ENCODE results near the gene JAM3.

JAM3 gene

DNA sequence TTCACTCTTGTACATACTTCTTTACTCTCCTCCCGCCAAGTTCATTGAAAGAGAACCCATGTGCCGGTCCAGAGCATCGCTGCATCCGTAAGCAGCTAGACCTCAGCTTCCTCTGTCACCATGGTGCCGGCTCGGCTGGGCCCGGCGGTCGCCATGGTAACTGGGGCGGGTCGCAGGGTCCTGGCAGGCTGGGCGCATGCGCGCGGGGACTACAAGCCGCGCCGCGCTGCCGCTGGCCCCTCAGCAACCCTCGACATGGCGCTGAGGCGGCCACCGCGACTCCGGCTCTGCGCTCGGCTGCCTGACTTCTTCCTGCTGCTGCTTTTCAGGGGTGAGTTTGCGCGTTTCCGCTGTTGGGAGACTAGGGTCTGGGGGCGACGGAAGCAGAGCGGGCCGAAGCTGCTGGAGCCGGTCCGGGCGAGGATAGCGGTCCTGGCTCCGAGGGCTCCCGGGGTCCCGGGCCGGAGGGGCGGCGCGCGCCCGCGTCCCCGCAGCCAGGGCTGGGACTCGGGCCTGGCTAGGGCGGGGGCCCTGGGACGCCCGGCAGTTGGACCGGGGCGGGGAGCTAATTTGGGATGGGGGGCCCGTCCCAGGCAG, at the start of gene JAM3:
TSS of gene JAM3 (plus strand) at position 244 of the 597 bp plus-strand sequence. CDS start at position 256, 12 bp downstream.
- DNase-seq (ENCODE audit: low spot score): peak; percentile 100

DNA sequence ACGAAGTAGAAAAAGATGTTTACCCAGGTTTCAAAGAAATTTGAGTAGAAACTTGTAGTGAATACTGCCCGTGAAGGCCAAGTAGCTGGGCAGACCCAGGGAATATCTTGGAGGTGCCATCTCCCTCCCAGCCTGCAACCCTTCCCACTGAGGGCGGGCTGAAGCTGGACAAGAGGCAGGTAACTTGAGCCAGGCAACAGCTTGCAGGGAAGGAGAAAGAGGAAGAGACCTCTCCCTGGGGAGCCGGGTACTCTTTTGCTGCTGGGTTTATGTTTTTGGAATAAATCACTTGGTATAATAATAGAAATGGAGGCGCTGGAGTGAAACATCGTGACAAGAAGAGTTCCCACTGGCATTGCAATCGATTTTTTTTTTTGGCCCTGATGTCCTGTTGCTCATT, 49.4 kb upstream of the JAM3 start:
- no peak for DNase-seq (ENCODE audit: low spot score)

DNA sequence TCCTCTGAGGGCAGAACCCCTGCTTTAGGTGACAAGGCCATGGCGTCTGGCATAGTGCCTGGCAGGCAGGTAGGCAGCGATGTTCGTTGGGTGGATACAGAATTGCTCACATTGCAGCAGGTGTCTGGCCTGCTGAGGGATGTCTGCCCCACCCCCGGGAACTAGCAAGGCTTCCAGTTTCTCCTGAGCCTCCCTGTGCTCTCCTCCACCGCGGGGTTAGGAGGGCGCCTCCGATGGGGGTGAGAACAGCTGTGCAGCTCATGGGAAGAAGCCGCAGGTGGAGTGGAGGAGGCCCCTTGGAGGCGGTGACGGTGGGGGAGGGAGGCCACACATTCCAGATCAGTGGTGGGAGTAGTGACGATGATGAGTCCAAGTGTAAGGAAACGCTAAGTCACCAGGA, 48.3 kb upstream of the JAM3 start:
- DNase-seq (ENCODE audit: low spot score): no peak

DNA sequence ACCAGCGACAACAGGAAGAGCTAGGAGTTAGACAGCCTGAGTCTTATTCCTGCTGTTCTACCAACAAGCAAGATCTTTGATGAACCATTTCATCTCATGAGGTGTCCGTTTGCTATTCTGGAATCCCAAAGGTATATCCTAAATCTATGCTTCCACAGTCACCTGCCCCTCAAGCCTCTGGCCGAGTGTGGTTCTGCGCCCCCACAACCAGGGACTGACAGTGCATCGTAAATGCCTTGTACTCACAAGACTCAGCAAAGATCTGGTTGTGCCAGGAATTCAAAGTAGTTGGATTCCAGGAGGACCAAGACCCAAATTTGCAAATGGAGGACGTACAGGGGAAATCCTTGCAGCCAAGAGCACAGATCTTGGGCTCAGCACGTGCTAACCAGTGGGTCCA, 47.5 kb upstream of the JAM3 start:
- no peak for DNase-seq (ENCODE audit: low spot score)

DNA sequence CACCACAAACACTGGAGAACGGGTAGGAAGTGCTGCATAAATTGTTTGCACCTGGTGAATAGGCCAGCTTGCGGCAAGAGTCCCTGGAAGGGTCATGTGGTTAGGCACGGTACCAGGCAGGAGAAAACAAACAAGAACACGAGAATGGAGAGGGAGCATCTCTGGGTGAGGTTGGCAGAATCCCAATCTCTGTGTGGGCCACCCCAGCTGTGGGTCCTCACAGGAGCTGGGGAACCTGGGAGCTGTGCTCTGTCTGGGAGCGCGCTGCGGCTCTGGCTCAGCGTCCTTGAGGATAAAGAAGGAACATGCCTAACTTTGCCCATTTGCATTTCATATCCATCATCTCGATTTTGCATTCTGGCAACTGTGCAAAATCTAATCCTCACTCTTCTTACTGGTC, 46.1 kb upstream of the JAM3 start:
- DNase-seq (ENCODE audit: low spot score): no peak

DNA sequence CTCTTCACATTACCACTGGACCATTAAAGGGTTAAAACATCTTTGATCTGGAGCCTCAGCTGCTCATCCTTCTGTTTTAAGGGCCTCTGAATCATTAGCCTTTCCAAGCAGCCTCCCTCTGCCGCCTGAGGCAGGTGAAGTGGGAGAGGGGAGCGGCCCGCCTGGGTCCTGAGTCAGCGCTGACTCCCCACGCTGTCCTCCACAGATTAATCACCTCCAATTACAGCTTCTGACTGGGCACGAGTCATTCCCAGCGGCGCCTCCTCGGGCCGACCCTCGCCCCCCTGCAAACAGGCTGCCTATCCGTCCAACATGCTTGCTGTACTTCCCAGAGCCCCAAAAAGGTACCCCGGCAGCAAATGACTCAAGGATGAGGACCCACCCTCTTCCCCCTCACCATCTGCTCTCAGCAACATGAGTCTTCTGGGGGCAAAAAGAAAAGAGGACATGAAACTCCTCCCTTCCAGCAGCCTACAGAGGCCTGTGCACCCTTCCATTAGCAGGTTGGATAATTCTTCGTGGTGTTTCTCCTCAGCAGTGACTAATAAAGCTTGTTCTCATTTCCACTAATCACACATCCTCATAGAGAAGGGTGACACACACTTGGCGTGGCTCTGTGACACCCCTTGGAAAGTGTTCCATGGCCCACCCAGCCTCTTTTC, 44.3 kb upstream of the JAM3 start:
- peak; percentile 68 for DNase-seq (ENCODE audit: low spot score)

DNA sequence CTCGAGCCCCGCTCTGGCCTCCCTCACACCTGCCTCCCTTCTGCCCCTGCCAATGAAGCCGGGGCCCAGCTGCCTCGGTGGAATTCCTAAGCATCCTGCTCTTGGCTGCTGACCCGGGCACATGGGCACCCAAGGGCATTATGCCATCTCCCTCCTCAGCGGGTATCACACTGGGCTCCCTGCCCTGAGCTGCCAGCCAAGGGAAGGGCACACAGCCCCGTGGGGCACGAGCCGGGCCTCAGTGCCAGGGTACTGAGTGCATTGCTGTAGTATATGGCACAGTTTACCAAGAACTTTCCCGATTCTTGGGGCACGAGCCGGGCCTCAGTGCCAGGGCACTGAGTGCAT, 43.8 kb upstream of the JAM3 start:
- no peak for DNase-seq (ENCODE audit: low spot score)

DNA sequence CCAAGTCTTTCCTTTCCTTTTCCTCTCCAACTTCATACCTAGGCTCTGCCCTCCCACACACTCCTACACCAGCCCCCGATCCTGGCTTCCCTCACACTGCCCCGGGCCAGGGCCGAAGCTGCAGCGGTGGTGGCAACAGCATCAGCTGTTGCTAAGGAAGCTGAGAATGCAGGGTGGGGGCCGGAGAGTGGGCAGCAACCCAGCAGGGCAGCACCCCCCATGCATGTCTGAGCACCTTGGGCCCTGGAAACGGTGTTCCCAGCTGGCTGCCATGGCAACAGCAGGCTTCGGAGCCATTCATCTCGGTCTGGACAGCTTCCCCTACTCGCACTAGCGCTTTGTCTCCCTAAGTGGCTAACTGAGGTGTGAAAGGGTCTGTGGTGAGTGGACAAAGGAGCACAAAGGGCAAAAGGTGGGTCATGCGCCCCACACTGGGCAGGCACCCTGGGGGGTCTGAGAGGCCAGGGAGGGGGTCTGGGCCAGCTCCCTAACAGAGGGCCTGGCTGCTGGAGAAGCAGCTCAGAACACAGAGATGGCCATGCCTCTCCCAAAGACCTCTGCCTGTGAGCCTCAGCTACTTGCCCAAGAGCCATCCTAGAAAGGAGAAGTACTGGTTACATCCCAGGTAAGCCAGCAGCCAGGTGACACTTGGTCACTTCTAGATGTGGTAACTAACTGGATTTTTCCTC, 42.1 kb upstream of the JAM3 start:
- DNase-seq (ENCODE audit: low spot score): no peak

DNA sequence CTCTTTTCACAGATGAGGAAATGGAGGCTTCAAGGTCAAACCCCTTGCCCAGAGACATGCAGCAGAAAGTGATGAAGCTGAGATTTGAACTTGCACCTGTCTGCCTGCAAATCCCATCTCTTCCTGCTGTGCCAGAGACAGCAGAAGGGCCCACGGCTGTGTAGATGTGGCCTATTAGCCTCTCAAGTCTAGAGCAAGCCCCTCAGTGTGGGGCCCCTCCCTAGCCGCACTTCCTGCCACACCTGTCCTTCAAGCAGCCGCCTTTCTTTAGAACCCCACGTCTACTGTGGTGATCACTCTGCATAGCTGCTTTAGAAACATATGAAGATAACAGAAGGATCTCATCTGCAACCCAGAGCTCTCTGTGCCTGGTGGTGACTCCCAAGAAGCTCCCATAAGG, 41.2 kb upstream of the JAM3 start:
- DNase-seq (ENCODE audit: low spot score): no peak

DNA sequence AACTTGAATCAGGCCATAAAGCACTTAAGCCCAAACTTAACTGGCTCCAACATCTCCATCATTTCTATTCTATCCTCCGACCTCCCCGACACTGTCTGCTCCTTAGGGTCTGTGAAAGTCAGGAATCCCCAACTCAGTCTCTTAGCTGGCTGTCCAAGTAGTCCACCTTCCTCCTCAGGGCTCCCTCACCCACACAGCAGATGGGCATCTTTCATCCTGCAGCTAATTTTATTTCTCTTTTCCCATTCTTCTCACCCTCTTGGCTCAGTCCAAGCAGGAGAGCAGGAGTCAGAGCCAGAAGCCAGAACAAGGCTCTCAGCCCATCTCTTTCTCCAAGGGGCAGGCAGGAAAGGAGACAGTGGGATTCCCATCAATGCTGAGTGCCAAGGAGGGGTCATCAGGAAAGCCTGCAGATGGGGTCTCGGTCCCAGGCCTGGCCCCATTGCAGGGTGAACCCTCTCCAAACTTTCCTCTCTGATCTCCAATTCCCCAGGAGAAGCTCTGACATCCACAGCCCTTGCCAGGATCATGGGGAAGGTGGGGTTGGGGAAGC, 40.4 kb upstream of the JAM3 start:
- DNase-seq (ENCODE audit: low spot score): no peak

DNA sequence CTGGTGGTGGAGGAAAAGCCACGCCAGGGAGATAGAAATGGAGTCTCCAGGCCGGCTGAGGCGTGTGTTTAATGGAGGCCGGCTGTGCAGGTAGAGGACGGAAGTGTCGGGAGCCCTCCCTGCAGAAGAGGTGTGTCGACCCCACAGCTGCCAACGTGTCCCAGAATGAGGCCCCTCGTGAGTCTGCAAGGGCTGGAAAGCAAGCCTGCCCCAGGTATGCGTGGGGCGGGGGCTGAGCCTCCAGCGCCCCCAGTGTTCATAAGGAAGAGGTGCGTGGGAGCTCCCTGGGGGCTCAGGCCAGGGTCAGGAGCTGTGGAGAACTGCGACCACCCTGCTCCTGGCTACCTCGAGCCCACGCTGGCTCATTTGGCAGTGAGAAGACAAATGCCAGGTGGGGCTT, 38.0 kb upstream of the JAM3 start:
- no peak for DNase-seq (ENCODE audit: low spot score)

DNA sequence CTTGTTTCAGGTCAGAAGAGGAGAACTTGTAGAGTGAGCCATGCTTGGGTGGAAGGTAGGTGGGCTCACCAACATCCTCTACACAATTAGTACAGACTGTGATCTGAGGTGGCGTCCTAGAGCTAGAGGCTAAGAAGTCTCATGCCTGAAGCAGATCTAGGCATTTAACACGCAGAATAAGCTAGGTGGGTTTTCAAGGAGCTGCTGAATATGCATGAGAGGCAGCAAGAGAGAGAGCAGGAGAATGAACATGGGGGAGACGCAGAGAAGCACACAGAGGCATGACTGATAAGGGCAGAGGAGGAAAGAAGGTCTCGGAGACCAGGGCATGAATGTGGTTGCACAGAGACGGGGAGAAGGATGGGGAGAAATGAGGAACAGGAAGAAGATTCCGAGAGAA, 36.8 kb upstream of the JAM3 start:
- DNase-seq (ENCODE audit: low spot score): no peak

DNA sequence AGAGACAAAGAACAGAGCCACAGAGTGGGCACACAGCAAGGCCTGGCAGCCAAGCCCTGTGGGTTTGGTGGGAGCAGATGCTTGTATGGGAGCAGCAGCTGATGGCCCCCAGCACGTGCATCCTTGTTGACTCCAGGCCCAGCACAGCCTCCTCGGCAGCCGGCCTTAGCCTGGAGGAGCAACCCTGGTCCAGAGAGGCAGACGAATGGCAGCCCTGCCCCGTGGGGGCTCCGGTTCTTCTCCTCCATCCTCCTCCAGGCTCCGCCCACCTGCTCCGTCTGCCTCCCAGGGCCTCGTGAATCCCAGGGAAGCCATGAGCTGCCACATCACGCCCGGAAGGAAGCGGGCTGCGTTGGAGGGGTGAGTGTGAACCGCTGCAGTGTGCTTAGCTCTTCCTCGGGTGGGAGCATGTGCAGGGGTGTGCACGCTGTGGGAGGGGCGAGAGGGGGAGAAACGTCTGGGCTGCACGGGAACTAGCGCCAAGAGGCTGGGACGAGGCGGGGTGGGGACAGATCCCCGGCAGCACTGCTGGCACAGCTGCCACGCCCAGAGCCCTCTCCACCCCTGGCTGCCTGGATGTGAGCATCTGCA, 36.3 kb upstream of the JAM3 start:
- DNase-seq (ENCODE audit: low spot score): peak; percentile 33

DNA sequence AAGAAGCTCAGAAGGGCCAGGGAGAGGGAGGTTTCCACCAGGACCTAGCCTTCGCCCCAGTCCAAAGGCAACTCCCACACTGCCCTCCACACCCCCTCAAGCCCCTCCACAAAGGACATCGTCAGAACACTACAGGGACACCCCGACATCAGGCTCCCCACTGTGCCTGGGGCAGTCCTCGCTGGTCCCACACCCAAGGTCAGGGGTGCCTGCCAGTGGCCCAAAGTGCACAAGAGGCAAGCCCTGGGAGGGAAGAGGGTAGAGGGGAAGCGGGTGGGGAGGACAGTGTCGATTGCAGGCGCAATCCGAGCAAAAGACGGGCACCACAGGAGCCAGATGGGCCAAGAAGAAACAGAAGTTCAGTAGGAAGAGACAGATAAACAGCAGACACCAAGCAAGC, 35.6 kb upstream of the JAM3 start:
- DNase-seq (ENCODE audit: low spot score): no peak

DNA sequence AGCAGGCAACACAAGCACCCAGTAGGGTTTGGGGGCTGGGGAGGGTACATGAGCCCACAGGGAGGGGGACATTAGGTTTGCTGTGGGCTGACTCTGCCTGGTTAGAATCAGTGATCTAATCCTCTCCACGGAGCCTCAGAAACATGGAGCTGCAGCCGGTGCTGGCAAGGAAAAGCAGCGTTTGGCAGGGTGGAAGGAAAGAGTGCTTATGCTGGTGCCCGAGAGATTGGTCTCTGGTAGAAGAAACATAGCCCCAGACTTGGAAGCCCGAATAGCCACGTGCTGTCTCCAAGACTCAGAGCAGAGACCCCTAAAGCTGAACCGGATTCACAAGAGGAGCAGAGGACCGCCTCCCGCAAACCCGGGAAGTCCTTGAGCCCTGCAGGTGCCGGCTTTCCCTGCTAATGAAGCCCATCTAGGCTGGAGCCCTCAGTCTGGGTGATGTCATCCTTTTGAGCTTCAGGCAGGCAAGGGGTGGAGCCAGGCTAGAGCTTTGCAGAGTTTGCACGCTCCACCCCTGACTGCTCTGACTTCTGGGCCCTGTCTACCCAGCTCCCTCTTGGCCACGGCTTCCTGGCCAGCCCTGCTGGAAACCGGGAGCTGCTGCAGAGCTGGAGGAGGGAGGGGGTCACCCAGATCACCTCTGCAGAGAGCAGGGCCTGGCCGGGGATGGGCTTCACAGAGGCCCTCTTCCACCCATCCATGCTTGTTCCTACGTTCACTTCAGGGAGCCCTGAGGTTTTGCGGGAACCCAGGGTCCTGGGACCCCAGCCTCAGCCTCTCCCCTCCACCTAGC, 35.0 kb upstream of the JAM3 start:
- peak; percentile 93 for DNase-seq (ENCODE audit: low spot score)

DNA sequence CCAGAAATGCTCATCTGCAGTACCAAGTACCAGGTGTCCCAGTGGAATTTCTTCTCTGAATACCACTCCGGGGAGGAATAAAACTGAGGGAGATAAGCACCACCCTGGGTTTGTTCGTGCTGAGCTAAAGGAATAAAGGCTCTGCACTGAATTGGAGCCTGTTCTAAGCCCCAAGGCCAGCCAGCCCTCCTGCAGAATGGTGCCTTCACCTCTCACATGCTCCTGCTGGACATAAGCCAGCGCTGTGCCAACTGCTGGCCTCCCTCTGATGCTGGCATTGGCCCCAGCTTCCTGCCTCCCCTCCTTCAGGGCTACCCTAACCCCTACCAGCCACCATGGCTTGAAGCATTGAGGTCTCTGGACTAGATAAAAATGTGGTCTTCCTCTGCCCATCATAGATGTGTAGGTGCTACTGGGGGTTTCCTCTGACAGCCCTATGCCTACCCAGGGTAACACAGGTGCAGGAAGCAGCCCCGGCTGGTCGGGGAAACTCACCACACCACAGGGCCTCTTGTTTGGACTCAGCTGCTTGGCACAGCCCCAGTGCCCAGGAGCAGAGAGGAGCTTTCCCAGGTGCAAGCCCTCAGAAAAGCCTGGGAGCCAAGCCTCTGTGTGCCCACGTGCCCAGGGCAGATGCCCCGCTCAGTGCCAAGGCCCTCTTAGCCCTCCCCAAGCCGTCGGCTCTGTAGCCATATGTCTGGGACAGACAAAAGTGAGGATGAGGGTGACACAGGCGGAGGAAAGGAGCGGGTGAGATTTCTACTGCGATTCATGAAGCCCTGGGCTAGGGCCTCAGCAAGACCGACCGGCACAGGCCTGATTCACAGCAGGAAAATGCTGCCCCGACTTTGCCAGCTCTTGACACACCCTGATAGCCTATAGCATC, 34.1 kb upstream of the JAM3 start:
- DNase-seq (ENCODE audit: low spot score): no peak

DNA sequence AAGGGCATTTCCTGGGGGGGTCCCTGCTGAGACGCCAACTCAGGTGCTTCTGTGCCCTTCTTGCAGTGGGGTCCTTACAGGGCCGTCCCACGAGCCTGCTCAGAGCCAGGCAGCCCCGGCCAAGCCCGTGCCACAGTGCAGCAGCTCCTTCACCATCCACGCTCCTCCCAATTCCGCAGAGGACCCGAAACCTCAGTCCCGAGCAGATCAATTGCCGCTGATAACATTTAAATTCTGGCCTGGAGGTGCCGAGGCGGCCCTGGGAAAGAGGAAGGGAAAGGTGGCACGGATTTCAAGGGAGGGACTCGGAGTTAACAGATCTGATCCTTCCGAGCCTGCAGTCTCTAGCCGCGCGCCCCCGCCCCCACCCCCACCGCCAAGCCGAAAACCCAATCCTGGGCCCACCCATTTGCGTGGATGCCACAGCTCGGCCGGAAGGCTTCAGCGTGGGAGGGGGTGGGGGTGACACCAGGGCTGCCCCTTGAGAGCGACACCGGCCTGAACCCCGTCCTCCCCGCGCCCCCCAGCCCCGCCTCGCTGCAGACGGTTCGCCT, 32.3 kb upstream of the JAM3 start:
- peak; percentile 33 for DNase-seq (ENCODE audit: low spot score)

DNA sequence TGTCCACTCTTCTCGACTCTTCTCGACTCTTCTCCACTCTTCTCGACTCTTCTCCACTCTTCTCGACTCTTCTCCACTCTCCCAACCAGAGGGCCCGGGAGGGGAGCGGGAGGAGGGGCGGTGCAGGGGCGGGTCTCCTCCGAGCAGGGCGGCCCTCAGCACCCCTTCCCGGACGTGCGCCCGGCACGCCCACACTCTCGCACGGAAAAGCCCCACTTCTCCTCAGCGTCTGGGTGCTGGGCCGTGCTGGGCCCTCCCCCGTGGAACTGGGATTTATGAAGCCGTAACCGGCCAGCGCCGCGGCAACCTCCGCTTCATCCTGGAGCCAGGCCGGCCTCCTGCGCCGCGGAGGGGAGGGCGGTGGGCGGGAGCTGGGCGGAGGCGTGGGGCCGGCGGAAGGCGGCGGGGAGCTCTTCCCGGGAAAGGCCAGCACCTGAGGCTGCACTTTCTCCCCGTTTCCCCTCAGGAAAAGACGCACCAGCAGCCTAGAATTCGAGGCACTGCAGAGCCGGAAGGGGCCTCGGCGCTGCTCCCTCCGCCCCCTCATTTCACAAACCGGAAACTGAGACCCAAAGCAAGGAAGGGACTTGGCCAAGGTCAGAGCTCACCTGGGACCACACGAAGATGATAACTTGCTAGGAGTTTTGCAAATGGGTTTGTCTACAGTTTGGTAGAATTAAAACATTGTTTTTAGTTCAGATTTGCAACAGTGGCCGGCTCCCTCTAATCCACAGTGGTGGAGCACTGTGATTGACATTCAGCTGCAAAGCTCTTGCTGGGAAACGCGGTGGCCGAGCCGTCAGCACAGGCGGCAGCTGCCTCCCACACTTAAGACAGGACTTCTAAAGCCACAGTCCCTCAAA, 31.6 kb upstream of the JAM3 start:
- peak; percentile 88 for DNase-seq (ENCODE audit: low spot score)

DNA sequence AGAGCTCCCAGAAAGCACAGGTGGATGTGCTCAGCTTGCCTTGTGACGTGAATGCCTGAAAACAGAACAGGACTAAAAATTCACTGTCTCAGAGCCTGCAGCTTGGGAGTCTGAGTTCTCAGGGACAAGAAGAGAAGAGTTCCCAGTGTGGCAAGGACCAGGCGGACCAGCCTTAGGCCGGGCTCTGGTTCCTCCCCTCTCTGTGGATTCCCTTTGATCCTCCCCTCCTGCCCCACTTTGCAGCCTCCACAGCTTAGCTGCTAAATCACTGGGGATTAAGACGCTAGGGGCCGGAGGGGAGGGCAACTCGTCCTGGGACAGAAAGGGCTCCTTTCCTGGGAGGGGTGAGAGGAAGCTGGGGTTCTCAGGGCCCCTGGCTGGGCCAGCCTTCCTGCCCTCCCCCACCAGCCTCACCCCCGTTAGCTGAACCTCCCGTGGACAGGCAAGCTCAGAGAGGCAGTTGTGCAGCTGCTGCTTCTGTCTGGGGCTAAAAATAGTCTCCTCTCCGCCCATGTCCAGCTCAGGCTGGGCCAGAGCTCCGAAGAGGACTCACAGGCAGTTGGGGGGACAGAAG, 29.9 kb upstream of the JAM3 start:
- no peak for DNase-seq (ENCODE audit: low spot score)
